Activated CD4-positive, alpha-beta T cell treated with anti-CD3 and anti-CD28 coated beads, Interleukin-2, amount 10 ng/mL, durations not matched to agents 24 days and 14 days (primary cell): ENCODE data around the gene KCNJ15. TPM values are rescaled to one million over a fixed set of nuclear protein-coding genes. Genes with fewer than 3 reads are reported as not detected.

Source experiments
- DNase-seq: peaks from one replicate; pipeline ENCODE4 v3.0.0; 2022
- H3K27ac Mint-ChIP-seq: one replicate; pipeline ENCODE4 v1.8.0; 2022; ENCODE audit warnings: mild to moderate bottlenecking, mixed read lengths
- H3K27me3 Mint-ChIP-seq: one replicate; pipeline ENCODE4 v1.8.0; 2022; ENCODE audit warnings: mixed read lengths
- H3K36me3 Mint-ChIP-seq: one replicate; pipeline ENCODE4 v1.8.0; 2022; ENCODE audit warnings: low read depth, mild to moderate bottlenecking, mixed read lengths
- H3K4me1 Mint-ChIP-seq: one replicate; pipeline ENCODE4 v1.8.0; 2021; ENCODE audit warnings: mixed read lengths
- H3K4me3 Mint-ChIP-seq: one replicate; pipeline ENCODE4 v1.8.0; 2022; ENCODE audit warnings: mild to moderate bottlenecking, moderate library complexity, mixed read lengths
- H3K9me3 Mint-ChIP-seq: one replicate; pipeline ENCODE4 v1.8.0; 2021; ENCODE audit warnings: mixed read lengths
- intact Hi-C: fragments of 100-400 bp; cut with micrococcal nuclease; formaldehyde crosslinking; loops from one replicate; pipeline ENCODE4 v1.15.1; 2023
- total RNA-seq: library from RNA; stranded (reverse); gene quantifications from 2 replicates; pipeline ENCODE4 v1.2.3, GENCODE V29; 2022

The KCNJ15 gene
- total RNA-seq, 1 donor from 2014 or later, result 2.0 TPM

DNA sequence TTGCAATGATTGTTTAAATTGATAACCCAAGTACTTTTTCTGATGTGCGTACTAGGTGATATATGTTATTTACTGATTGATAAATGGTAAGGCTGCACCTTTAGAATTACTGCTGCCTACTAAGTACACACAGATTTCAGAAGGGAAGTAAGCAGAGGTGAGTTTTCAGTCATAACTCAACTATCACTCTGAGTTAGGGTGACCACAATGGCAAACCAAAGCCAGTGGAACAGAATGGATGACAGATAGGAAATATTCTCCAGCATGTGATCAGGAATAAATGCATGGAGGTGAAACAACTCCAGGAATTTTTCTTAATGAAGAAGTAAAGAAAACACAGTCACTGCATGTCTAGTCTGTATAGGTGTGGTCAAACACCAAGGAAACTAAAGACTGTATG lies 7.5 kb upstream of the KCNJ15 start:
- Mint-ChIP-seq H3K9me3 (peaks cover 13% of the 10 kb centered on the region), H3K27me3 (peaks cover 28% of the 10 kb centered on the region), H3K4me1 (peaks cover 28% of the 10 kb centered on the region), H3K27ac (no peak overlapping the region), H3K36me3 (no peaks in the 10 kb centered on the region), H3K4me3 (no peak overlapping the region)
- no peak for DNase-seq
- intact Hi-C loops, result loop anchor here (1.0 to 10.0 kb wide), 2 partner anchors 19 to 516 kb away; no protein-coding TSS in a partner anchor

DNA sequence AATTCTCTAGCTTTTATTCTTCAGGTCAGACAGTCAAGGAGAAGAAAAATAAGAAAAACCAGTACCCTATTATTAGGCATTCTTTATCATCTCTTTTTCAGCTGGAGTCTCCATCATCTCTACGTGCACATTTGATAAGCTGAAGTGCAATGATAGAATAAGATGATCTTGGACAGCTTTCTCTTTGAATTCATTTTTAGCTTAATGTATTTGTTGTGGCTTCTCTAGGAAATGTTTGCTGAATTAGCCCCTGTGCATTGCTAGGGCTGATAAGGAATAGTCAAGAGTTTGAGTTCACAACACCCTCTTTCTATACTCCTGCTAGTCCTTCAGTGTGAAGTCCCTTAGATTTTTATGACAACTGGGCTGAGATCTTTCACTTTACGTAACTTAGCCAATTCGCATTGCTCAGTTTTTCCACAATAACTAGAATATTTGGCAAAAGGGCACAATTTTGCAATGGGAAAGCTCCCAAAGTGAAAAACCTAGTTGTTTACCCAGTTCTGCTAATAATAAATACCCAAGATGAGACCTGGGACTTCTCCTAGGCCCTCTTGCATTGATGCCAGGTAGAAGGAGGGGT lies 7.0 kb upstream of the KCNJ15 start:
- H3K9me3 Mint-ChIP-seq, result peaks cover 13% of the 10 kb centered on the region
- intact Hi-C loops, result loop anchor here (1.0 to 10.0 kb wide), 2 partner anchors 19 to 515 kb away; no protein-coding TSS in a partner anchor
- no peak for DNase-seq
- no peaks in the 10 kb centered on the region for H3K36me3 Mint-ChIP-seq
- H3K4me1 Mint-ChIP-seq, result peaks cover 22% of the 10 kb centered on the region
- H3K4me3 Mint-ChIP-seq, result no peak overlapping the region
- H3K27me3 Mint-ChIP-seq, result peaks cover 32% of the 10 kb centered on the region
- H3K27ac Mint-ChIP-seq, result no peak overlapping the region

DNA sequence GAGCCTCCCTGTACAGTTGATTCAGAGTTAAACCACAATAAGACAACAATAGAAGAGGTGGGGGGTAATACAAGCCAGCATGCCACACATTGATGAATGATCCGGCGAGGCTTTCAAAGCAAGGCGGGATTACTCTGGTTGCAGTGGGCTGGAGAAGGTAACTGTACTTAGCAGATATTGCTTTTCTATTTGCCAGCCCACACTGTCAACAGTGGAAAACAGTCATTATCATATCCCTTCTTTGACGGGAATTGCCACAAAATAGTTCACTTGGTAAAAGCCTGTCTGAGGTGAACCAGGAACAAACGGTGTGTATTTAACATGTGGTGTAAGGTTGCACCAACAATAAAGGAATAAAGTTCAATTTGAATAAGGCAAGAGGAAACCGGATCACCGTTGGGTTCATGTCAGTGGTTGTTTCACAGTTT lies 5.8 kb upstream of the KCNJ15 start:
- Mint-ChIP-seq H3K27me3 (peaks cover 34% of the 10 kb centered on the region), H3K36me3 (no peaks in the 10 kb centered on the region), H3K27ac (no peak overlapping the region), H3K4me3 (no peak overlapping the region), H3K4me1 (peaks cover 15% of the 10 kb centered on the region), H3K9me3 (peaks cover 13% of the 10 kb centered on the region)
- no peak for DNase-seq
- intact Hi-C loops, result no loop called here

- Mint-ChIP-seq H3K27ac (no peak overlapping the region), H3K4me3 (no peak overlapping the region), H3K4me1 (peaks cover 3% of the 10 kb centered on the region), H3K27me3 (peaks cover 51% of the 10 kb centered on the region), H3K36me3 (no peaks in the 10 kb centered on the region), H3K9me3 (peaks cover 3% of the 10 kb centered on the region)
- intact Hi-C loops, result no loop called here
- no peak for DNase-seq
These were observed 1.8 kb upstream of the KCNJ15 start for GRCh38 chr21:38254970-38255369.

DNA sequence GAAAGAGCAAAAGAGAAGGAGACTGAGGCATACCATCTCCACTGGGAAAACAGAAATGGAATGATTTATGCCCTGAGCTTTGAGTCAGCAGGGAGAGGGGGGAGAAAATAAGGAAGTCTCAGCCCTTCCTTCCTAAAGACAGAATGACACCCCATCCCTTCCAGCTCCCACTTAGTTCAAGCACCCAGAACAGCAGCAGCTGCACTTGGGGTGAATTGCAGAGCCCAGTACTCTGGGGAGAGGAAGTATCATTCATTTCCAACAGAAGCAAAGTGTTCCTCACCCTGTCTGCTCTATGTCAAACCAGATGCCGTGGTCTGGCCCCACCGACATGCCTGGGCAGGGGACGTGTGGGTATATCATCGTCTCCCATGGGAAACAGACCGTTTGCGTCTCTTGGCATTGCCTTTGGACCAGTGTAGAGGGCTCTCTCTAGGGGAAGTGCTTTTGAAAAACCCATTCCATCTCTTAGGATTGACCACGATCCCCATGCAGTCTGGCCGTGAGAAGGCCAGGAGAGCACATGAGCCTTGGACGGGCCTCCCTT lies 1.1 kb upstream of the KCNJ15 start:
- intact Hi-C loops, result no loop called here
- no peak overlapping the region for H3K27ac Mint-ChIP-seq

GRCh38 chr21:38257667-38258066 lies 876 bp downstream of the KCNJ15 start:
- DNase-seq, result no peak
- no peaks in the 10 kb centered on the region for H3K36me3 Mint-ChIP-seq
- peaks cover 2% of the 10 kb centered on the region for H3K4me1 Mint-ChIP-seq
- intact Hi-C loops, result no loop called here
- H3K27me3 Mint-ChIP-seq, result peaks cover 39% of the 10 kb centered on the region
- H3K27ac Mint-ChIP-seq, result no peak overlapping the region
- H3K9me3 Mint-ChIP-seq, result no peaks in the 10 kb centered on the region
- no peak overlapping the region for H3K4me3 Mint-ChIP-seq

More for the DNA sequence above, 1.1 kb upstream of the KCNJ15 start:
- no peaks in the 10 kb centered on the region for H3K36me3 Mint-ChIP-seq
- H3K27me3 Mint-ChIP-seq, result peaks cover 47% of the 10 kb centered on the region
- H3K4me3 Mint-ChIP-seq, result no peak overlapping the region
- H3K9me3 Mint-ChIP-seq, result no peaks in the 10 kb centered on the region
- peaks cover 2% of the 10 kb centered on the region for H3K4me1 Mint-ChIP-seq
- no peak for DNase-seq

GRCh38 chr21:38258521-38259485 lies 2.0 kb downstream of the KCNJ15 start:
- intact Hi-C loops, result no loop called here
- peaks cover 34% of the 10 kb centered on the region for H3K27me3 Mint-ChIP-seq
- H3K9me3 Mint-ChIP-seq, result no peaks in the 10 kb centered on the region
- H3K36me3 Mint-ChIP-seq, result no peaks in the 10 kb centered on the region
- no peak overlapping the region for H3K4me3 Mint-ChIP-seq
- no peak overlapping the region for H3K27ac Mint-ChIP-seq
- no peak for DNase-seq
- peaks cover 2% of the 10 kb centered on the region for H3K4me1 Mint-ChIP-seq

DNA sequence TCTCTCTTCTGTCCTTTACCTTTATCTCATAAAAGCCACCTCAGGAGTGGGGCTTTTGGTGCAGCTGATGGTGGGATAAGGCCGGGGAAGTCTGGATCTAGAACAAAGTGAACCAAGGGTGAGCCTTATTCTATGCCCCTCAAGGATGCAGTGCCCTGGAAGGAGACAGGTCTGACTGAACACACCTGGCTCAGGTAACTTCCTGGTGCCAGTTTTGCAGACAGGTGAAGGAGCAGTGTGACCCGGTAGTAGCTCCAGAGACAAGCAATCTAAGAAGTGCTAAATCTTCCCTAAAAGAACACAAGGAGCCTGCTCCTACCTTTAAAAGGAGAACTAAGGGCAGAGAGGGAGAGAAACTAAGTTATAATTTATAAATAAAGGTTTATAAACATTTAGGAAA lies 2.9 kb downstream of the KCNJ15 start:
- Mint-ChIP-seq H3K27ac (no peak overlapping the region), H3K9me3 (no peaks in the 10 kb centered on the region), H3K36me3 (no peaks in the 10 kb centered on the region), H3K4me3 (no peak overlapping the region), H3K4me1 (peaks cover 2% of the 10 kb centered on the region), H3K27me3 (peaks cover 27% of the 10 kb centered on the region)
- no peak for DNase-seq
- intact Hi-C loops, result no loop called here

GRCh38 chr21:38260426-38260825 lies 3.6 kb downstream of the KCNJ15 start:
- H3K27ac Mint-ChIP-seq, result no peak overlapping the region
- H3K36me3 Mint-ChIP-seq, result no peaks in the 10 kb centered on the region
- intact Hi-C loops, result no loop called here
- peaks cover 2% of the 10 kb centered on the region for H3K4me1 Mint-ChIP-seq
- H3K27me3 Mint-ChIP-seq, result peaks cover 24% of the 10 kb centered on the region
- no peak overlapping the region for H3K4me3 Mint-ChIP-seq
- DNase-seq, result no peak
- H3K9me3 Mint-ChIP-seq, result no peaks in the 10 kb centered on the region

DNA sequence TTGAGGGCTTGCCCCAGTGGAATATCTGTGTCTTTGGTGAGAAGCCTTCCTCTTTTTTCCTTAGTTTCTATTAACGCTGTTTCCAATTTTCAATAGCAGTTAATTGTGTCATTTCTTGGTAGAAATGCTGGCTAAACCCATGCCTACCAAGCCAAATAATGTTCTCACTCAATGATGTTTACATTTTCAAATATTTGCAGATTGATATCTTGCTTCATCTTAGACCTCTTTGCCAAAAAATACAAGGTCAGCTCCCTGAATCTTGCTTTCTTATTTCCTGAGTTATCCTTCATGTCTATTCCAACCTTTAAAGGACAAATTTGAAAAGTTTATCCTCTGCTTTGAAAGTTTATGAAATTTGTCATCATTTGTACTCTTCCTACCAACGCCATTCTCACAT lies 5.1 kb downstream of the KCNJ15 start:
- Mint-ChIP-seq H3K9me3 (peaks cover under 1% of the 10 kb centered on the region), H3K36me3 (no peaks in the 10 kb centered on the region), H3K27me3 (peaks cover 23% of the 10 kb centered on the region), H3K4me3 (no peak overlapping the region), H3K4me1 (peaks cover 4% of the 10 kb centered on the region), H3K27ac (no peak overlapping the region)
- DNase-seq, result no peak
- intact Hi-C loops, result no loop called here

- Mint-ChIP-seq H3K4me3 (no peak overlapping the region), H3K36me3 (no peaks in the 10 kb centered on the region)
These were observed 6.7 kb downstream of the KCNJ15 start for GRCh38 chr21:38263493-38263892.

GRCh38 chr21:38264571-38264970 lies 7.8 kb downstream of the KCNJ15 start:
- Mint-ChIP-seq H3K27me3 (peaks cover 5% of the 10 kb centered on the region), H3K9me3 (peaks cover 7% of the 10 kb centered on the region), H3K36me3 (no peaks in the 10 kb centered on the region)

More at GRCh38 chr21:38263493-38263892, 6.7 kb downstream of the KCNJ15 start:
- DNase-seq, result no peak
- Mint-ChIP-seq H3K27ac (no peak overlapping the region), H3K27me3 (peaks cover 12% of the 10 kb centered on the region), H3K9me3 (peaks cover 7% of the 10 kb centered on the region), H3K4me1 (peaks cover 17% of the 10 kb centered on the region)
- intact Hi-C loops, result no loop called here

GRCh38 chr21:38265166-38265565 lies 8.4 kb downstream of the KCNJ15 start:
- H3K9me3 Mint-ChIP-seq, result peaks cover 7% of the 10 kb centered on the region

More at GRCh38 chr21:38264571-38264970, 7.8 kb downstream of the KCNJ15 start:
- no peak for DNase-seq
- intact Hi-C loops, result no loop called here
- H3K4me1 Mint-ChIP-seq, result peaks cover 19% of the 10 kb centered on the region
- H3K27ac Mint-ChIP-seq, result no peak overlapping the region
- no peak overlapping the region for H3K4me3 Mint-ChIP-seq

GRCh38 chr21:38266732-38267131 lies 9.9 kb downstream of the KCNJ15 start:
- Mint-ChIP-seq H3K4me1 (peaks cover 28% of the 10 kb centered on the region), H3K27ac (peak overlapping the region; percentile 48), H3K36me3 (no peaks in the 10 kb centered on the region), H3K27me3 (peaks cover 3% of the 10 kb centered on the region), H3K4me3 (no peak overlapping the region), H3K9me3 (peaks cover 7% of the 10 kb centered on the region)
- no peak for DNase-seq
- intact Hi-C loops, result no loop called here

More at GRCh38 chr21:38265166-38265565, 8.4 kb downstream of the KCNJ15 start:
- Mint-ChIP-seq H3K27ac (no peak overlapping the region), H3K36me3 (no peaks in the 10 kb centered on the region), H3K27me3 (peaks cover 3% of the 10 kb centered on the region), H3K4me1 (peaks cover 25% of the 10 kb centered on the region), H3K4me3 (no peak overlapping the region)
- intact Hi-C loops, result no loop called here
- no peak for DNase-seq
